ENCODE data around the gene MIPEP. TPM values are rescaled to one million over a fixed set of nuclear protein-coding genes. Genes with fewer than 3 reads are reported as not detected.
"Not testable (repeated sequence)": the region's sequence is repeated elsewhere in the genome, so short reads cannot be mapped to it uniquely, and the experiment has no call there.

Gene MIPEP
- total RNA-seq, 6 donors from 2014 or later, result 14.5 to 29.3 (median 19.1) TPM

- TF ChIP-seq CTCF (IDR thresholded peaks at IDR 0.05) (no peak), EP300 (IDR thresholded peaks at IDR 0.05) (no peak), POLR2A (IDR thresholded peaks at IDR 0.05) (no peak), POLR2AphosphoS5 (IDR thresholded peaks at IDR 0.05) (no peak)
- ATAC-seq (ENCODE audit: low FRiP score in 2 of 2) (peak in 1 of 2 donors; percentile 49), DNase-seq (peak in 1 of 2 donors; percentile 85)
- Histone ChIP-seq H3K27me3 (peaks cover 1 to 13% (median 7%) of the 10 kb centered on the region in 4 donors), H3K9me3 (no peaks in the 10 kb centered on the region), H3K36me3 (no peaks in the 10 kb centered on the region), H3K4me1 (peaks cover 7 to 9% (median 8%) of the 10 kb centered on the region in 4 donors), H3K27ac (no peak overlapping the region), H3K4me3 (peak overlapping the region in 2 of 4 donors; percentile 31 to 32)
- 20 to 26% methylated on average over 16 to 39 of the region's 67 CpGs for WGBS, 2 donors
Measured at GRCh38 chr13:23902975-23903905, 14.0 kb upstream of the MIPEP start.

GRCh38 chr13:23901365-23901764, 12.2 kb upstream of the MIPEP start:
- no peak overlapping the region for H3K4me3 ChIP-seq
- H3K27ac ChIP-seq, result no peak overlapping the region
- TF ChIP-seq EP300 (IDR thresholded peaks at IDR 0.05) (no peak), POLR2A (IDR thresholded peaks at IDR 0.05) (no peak), POLR2AphosphoS5 (IDR thresholded peaks at IDR 0.05) (no peak), CTCF (IDR thresholded peaks at IDR 0.05) (no peak)
- peaks cover 7 to 9% (median 8%) of the 10 kb centered on the region in 4 donors for H3K4me1 ChIP-seq
- ATAC-seq (ENCODE audit: low FRiP score in 2 of 2) (peak in 1 of 2 donors; percentile 11), DNase-seq (no peak)
- 84 to 91% methylated on average over 4 of the region's 4 CpGs for WGBS, 2 donors
- H3K27me3 ChIP-seq, result peaks cover 1 to 13% (median 7%) of the 10 kb centered on the region in 4 donors
- H3K36me3 ChIP-seq, result no peaks in the 10 kb centered on the region
- H3K9me3 ChIP-seq, result no peaks in the 10 kb centered on the region

- H3K27me3 ChIP-seq, result peaks cover 1 to 13% (median 7%) of the 10 kb centered on the region in 4 donors
- DNase-seq, result no peak
Measured at GRCh38 chr13:23899555-23899954, 10.4 kb upstream of the MIPEP start.

GRCh38 chr13:23898101-23898500, 8.9 kb upstream of the MIPEP start:
- H3K27me3 ChIP-seq, result peaks cover 0 to 4% (median under 1%) of the 10 kb centered on the region in 4 donors
- no peaks in the 10 kb centered on the region for H3K36me3 ChIP-seq
- H3K9me3 ChIP-seq, result no peaks in the 10 kb centered on the region
- no peak for TF ChIP-seq POLR2A (IDR thresholded peaks at IDR 0.05)
- TF ChIP-seq CTCF (IDR thresholded peaks at IDR 0.05), result no peak
- no peak for TF ChIP-seq POLR2AphosphoS5 (IDR thresholded peaks at IDR 0.05)
- no peak for TF ChIP-seq EP300 (IDR thresholded peaks at IDR 0.05)
- 53 to 60% methylated on average over 8 of the region's 8 CpGs for WGBS, 2 donors
- H3K4me1 ChIP-seq, result peaks cover under 1 to 1% (median under 1%) of the 10 kb centered on the region in 4 donors
- no peak overlapping the region for H3K27ac ChIP-seq
- DNase-seq, result no peak
- H3K4me3 ChIP-seq, result no peak overlapping the region
- ATAC-seq (ENCODE audit: low FRiP score in 2 of 2), result no peak

More at GRCh38 chr13:23899555-23899954, 10.4 kb upstream of the MIPEP start:
- no peak overlapping the region for H3K27ac ChIP-seq
- peak in 1 of 2 donors; percentile 57 for ATAC-seq (ENCODE audit: low FRiP score in 2 of 2)
- H3K4me1 ChIP-seq, result peaks cover 7 to 9% (median 8%) of the 10 kb centered on the region in 4 donors
- WGBS, 2 donors, result 30 to 32% methylated on average over 4 of the region's 4 CpGs
- no peaks in the 10 kb centered on the region for H3K36me3 ChIP-seq
- TF ChIP-seq EP300 (IDR thresholded peaks at IDR 0.05), result no peak
- TF ChIP-seq CTCF (IDR thresholded peaks at IDR 0.05), result peak in 2 of 6 experiments; percentile 16 to 55
- TF ChIP-seq POLR2A (IDR thresholded peaks at IDR 0.05), result no peak
- TF ChIP-seq POLR2AphosphoS5 (IDR thresholded peaks at IDR 0.05), result no peak
- H3K4me3 ChIP-seq, result no peak overlapping the region
- H3K9me3 ChIP-seq, result no peaks in the 10 kb centered on the region

GRCh38 chr13:23897452-23897919, 8.3 kb upstream of the MIPEP start, which contains the start of gene C1QTNF9B:
Gene C1QTNF9B, minus strand, starts transcription at chr13:23897502.
- ATAC-seq (ENCODE audit: low FRiP score in 2 of 2); H3K4me3 ChIP-seq; H3K27ac ChIP-seq; H3K4me1 ChIP-seq; H3K36me3 ChIP-seq; DNase-seq; H3K27me3 ChIP-seq; H3K9me3 ChIP-seq: not testable (repeated sequence)
- 84 to 88% methylated on average over 3 of the region's 3 CpGs for WGBS, 2 donors

- ATAC-seq (ENCODE audit: low FRiP score in 2 of 2); H3K36me3 ChIP-seq; H3K27ac ChIP-seq; H3K4me3 ChIP-seq; H3K27me3 ChIP-seq; H3K9me3 ChIP-seq; H3K4me1 ChIP-seq: not testable (repeated sequence)
- WGBS, 2 donors, result 58 to 74% methylated on average over 3 to 5 of the region's 12 CpGs
- peak in 1 of 2 donors; percentile 50 for DNase-seq
Measured at GRCh38 chr13:23894746-23895145, 5.5 kb upstream of the MIPEP start.

- not testable (repeated sequence) for H3K9me3 ChIP-seq; H3K4me3 ChIP-seq; DNase-seq; H3K36me3 ChIP-seq; H3K4me1 ChIP-seq; ATAC-seq (ENCODE audit: low FRiP score in 2 of 2); H3K27me3 ChIP-seq; H3K27ac ChIP-seq
- 84% methylated on average over 4 of the region's 4 CpGs for WGBS, 2 donors
Measured at GRCh38 chr13:23893791-23894190, 4.6 kb upstream of the MIPEP start.
